HUDEP-2 (cell line): ENCODE results near the gene AIFM3.
A peak's percentile ranks its signal among the peaks of the same experiment; 100 is the strongest.
"Not testable (repeated sequence)": the region's sequence is repeated elsewhere in the genome, so short reads cannot be mapped to it uniquely, and the experiment has no call there.

Experiments
- DNase-seq, 76 experiments: peaks; one replicate each; lab custom pipeline; 2025; ENCODE audit not compliant: unreplicated experiment in 76 of 76; lab: John Stamatoyannopoulos, UW

Gene AIFM3

DNA sequence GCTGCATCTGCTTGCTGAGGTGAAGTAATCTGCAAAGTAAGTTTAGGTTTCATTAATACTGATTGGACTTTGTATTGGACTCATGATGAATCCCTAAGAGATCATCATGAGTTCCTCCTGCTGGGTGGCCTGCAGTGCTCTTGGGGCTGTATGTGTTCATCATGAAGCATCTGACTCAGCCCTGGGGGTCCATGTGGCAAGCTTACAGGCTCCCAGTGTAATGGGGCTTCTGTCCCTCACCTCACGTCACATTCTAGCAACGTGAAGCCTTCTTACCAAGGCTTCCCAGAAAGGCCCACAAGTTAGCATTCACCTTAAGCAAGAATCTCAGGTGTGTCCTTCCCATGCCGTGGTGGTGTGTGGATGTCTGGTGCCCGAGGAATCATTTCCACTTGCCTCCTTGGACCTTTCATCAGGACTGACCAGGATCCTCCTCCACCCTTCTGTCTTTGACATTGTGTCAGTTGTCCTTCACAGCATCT lies 26.1 kb upstream of the AIFM3 start:
- no peak for DNase-seq

DNA sequence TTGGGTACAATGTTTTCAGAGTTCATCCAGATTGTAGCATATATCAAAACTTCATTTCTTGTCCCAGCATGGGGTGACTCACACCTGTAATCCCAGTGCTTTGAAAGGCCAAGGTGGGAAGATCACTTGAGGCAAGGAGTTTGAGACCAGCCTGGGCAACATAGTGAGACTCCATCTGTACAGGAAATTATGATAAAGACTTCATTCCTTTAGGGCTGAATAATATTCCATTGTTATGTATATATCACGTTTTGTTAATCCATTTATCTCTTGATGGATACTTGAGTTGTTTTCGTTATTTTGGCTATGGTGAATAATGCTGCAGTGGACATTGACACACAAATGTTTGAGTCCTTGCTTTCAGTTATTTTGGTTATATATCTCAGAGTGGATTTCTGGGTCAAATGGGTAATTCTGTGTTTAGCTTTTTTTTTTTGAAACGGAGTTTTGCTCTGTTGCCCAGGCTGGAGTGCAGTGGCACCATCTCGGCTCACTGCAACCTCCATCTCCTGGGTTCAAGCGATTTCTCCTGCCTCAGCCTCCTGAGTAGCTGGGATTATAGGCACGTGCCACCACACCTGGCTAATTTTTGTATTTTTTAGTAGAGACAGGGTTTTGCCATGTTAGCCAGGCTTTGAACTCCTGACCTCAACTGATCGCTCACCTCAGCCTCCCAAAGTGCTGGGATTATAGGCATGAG lies 24.7 kb upstream of the AIFM3 start:
- DNase-seq = not testable (repeated sequence)

DNA sequence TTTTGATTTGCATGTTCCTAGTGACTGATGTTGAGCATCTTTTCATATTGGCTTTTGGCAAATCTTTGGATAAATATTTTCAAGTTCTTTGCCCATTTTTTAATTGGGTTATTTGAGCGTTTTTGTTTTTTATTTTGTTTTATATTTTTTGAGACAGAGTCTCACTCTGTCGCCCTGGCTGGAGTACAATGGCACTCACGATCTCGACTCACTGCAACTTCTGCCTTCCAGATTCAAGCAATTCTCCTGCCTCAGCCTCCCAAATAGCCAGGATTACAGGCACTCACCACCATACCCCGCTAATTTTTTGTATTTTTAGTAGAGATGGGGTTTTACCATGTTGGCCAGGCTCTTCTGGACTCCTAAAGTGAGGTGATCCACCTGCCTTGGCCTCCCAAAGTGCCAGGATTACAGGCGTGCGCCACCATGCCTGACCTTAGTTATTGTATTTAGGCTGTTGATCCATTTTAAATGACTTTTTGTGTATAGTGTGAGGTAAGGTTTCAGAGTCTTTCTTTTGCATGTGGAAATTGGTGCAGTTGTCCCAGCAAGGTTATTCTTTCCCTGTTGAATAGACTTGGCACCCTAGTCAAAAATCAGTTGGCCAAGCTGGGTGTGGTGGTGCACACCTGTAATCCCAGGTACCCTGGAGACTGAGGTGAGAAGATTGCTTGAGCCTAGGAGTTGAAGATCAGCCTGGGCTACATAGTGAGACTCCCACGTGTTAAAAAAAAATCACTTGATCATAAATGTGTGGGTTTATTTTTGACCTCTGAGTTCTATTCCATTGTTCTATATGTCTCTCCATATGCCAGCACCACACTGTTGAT lies 23.7 kb upstream of the AIFM3 start:
- DNase-seq = no peak

DNA sequence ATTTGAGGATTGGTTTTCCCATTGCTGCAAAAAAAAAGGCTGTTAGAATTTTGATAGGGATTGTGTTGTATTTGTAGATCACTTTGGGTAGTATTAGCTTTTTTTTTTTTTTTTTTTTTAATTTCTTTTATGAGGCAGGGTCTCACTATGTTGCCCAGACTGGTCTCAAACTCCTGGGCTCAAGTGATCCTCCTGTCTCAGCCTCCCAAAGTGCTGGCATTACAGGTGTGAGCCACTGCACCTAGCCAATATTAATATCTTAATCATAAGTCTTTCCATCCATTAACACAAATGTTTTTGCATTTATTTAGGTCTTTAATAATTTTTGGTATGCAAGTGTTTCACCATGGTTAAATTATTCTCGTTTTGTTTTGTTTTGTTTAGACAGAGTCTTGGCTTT lies 23.0 kb upstream of the AIFM3 start:
- DNase-seq = no peak

DNA sequence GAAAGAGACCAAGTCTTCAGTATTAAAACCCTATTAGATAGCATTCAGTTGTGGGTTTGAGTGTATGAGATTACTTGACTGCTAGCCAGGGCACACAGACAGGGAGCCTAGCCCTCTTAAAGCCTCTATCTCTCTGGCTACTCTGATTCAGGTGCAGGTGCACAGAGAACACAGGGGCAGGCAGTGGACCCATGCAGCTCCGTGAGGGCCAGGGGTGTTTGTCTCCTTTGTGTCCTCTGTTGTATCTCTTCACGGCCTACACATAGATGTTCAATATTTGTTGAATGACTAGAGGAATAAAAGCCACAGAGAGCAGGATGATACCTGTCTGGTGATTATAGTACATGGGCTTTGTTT lies 21.5 kb upstream of the AIFM3 start:
- DNase-seq = no peak

DNA sequence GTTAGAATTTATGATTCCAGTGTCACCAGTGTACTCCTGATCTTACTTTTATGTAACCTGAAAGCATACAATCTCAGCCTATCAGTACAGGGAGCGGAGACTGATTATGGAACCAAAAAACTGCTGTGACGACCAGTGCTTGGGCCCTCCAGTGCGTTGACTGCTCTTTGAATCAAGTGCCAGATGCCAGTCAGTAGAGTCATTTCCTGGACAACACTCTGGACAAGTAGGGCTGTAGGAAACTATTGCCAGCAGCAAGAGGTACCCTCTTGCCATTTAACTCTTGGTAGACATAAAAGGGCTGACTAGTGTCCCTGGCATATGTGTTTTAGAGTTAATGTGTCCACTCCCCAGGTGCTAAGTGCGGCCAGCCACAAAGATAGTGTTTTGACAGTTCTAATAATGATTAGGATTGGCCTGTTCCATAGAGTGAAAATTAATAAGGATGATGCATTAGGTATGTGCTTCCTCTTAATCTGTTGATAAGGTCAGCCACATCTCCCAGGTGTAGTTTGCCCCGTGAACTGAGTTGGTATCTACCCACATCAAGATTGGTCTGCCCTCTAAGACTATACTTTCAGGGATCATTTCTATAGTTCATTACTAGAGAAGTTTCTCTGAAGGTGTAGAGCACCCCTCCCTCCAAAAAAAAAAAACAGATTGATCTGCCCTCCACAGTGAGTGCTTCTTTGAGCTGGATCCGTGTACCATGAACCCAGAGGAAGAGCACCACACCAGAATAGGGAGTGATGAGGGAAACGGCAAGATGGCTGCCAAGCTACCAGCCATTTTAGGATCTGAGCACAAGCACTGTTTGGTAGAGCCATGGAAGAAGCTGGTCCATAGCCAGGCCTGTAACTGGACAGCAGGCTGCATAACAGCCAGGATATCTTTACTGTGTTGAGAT lies 20.7 kb upstream of the AIFM3 start:
- DNase-seq = no peak

DNA sequence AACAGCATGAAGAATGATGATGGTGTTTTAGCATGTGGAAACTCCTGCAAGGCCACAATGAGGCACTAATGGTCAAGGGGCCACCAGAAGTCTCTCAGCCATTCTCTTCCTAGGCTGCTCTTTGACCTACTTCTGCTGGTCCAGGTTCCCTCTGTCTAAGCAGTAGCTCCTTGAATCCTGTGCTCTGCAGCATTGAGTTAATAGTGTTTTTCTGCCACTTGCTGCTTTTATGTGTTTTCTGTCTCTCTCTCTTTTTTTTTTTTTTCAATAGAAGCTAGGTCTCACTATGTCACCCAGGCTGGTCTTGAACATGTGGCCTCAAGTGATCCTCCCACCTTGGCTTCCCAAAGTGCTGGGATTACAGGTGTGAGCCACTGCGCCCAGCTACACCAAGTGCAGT lies 20.1 kb upstream of the AIFM3 start:
- no peak for DNase-seq

- DNase-seq = no peak
Observed at GRCh38 chr22:20948450-20948849, 18.6 kb upstream of the AIFM3 start.

DNA sequence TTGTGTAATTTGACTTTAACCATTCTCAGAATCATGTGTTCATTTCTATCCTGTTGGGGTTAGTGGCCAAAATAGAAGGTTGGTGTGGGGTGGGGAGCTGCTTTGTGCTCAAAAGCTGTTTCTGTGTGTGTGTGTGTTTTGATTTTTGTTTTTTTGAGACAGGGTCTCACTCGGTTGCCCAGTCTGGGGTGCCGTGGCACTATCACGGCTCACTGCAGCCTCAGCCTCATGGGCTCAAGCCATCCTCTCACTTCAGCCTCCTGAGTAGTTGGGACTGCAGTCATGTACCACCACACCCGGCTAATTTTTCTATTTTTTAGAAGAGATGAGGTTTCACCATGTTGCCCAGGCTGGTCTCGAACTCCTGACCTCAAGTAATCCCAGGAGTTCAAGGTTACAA lies 18.1 kb upstream of the AIFM3 start:
- no peak for DNase-seq

GRCh38 chr22:20949698-20950183 lies 17.3 kb upstream of the AIFM3 start:
- no peak for DNase-seq

DNA sequence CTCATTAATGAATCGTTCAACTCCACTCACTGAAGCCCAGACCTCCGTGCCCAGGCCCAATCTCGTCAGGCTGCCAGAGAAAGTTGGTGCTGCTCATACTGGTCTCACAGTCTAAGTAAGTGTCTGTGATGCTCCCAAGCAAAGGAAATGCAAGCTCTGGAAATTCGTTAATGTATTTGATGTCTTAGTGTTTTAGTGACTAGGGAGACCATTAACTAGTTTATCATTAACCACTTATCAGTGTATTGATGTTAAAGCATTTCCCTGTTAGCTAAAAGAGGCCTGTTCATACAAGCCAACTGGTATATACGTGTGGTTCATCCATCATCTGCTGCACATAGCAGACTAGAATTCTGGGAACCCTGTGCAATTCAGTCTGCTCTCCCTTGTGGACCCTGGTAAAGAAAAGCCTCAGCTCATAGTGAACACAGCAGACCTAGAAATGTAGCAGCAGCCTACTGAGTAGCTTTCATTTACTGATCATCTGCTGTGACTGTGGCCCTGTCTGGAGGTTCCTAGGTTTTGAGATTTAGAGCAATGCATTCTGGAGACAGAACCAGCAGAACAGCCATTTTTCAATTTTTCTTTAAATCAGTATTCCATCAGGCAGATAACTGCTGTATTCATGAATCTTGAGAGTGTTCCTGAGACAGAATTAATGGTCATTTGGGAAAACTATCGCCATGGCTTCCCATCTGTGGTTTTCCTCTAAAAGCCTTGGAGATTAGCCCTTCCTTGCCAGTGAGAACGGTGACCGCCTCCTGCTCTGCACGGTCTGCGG lies 15.7 kb upstream of the AIFM3 start:
- DNase-seq = no peak

DNA sequence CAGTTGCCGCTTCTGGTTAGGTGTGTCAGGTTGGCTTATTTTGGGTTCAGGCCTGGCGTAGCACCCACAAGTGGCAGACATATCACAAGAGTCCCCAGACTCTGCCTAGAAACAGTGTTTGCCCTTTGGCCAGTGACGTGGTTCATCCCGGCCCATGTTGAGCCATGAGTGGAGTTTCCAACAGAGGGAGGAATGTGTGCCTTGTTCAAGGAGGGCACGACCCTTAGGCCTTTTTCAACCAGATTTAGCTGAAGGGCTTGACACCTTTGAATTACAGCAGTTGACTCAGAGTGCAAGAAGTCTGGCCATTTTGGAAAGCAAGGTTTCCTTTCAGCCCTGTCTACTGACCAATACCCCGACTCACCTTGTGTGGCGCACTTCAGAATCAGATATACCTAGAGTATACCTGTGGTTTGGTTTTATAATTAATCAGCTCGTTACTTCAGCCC lies 15.1 kb upstream of the AIFM3 start:
- no peak for DNase-seq

- DNase-seq = peak in 8 of 76 experiments; percentile 25 to 99 (median 45)
Observed at GRCh38 chr22:20952544-20953341, 14.3 kb upstream of the AIFM3 start.

DNA sequence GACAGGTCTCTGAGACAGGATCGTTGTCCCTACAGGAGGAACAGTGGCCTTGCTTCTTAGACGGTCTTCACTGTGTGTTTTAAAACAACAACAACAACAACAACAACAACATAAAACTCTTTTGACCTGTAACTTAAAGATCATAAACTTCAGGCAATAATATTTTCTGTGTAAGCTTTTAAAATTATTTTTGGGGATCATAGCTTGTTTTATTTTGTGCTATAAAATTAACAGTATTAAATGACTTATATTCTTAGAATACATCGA lies 13.8 kb upstream of the AIFM3 start:
- DNase-seq = no peak

- no peak for DNase-seq
Observed at GRCh38 chr22:20953668-20954500, 13.2 kb upstream of the AIFM3 start.

DNA sequence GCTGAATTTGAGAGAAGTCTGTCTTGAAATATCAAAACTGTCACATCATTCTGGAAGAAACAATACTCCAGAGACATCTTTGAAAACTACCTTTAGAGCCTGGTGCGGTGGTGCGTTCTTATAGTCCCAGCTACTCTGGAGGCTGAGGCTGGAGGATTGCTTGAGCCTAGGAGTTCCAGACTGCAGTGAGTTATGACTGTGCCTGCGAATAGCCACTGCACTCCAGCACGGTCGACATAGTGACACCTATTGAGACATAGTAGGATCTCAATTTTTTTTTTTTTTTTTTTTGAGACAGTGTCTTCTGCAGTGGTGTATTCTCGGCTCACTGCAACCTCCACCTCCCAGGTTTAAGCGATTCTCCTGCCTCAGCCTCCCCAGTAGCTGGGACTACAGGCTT lies 11.5 kb upstream of the AIFM3 start:
- peak in 3 of 76 experiments; percentile 10 to 20 (median 17) for DNase-seq

- peak in 7 of 76 experiments; percentile 10 to 32 (median 25) for DNase-seq
Observed at GRCh38 chr22:20956258-20957101, 10.6 kb upstream of the AIFM3 start.
